22Rv1 (cell line): ENCODE results near the gene VIPR1.

Experiments
- CTCF ChIP-seq: fragments of 450-650 bp; IDR thresholded peaks from 2 replicates; pipeline ENCODE4 v1.5.1; 2017; ENCODE audit warnings: mild to moderate bottlenecking
- ZFX ChIP-seq: fragments of 450-650 bp; IDR thresholded peaks from 2 replicates; pipeline ENCODE4 v1.6.1; 2017; ENCODE audit warnings: antibody characterized with exemption, borderline replicate concordance

- no peak for TF ChIP-seq CTCF
- no peak for TF ChIP-seq ZFX
These were observed 7.0 kb upstream of the VIPR1 start for GRCh38 chr3:42495393-42495792.
